Fibroblast of mammary gland (primary cell): Measurements from ENCODE around the gene ZNF641.

Experiments
- DNase-seq: peaks from one replicate; pipeline ENCODE4 v3.0.0-alpha.2; 2010; ENCODE audit warnings: low read depth
- H3K4me3 ChIP-seq: 2 replicates; pipeline ENCODE4 v1.5.1; 2011; ENCODE audit warnings: low read depth, mild to moderate bottlenecking, low read length, moderate library complexity; ENCODE audit not compliant: control insufficient read depth
- TF ChIP-seq, protein P1 (sequence below): conservative IDR thresholded peaks from 2 replicates; pipeline ENCODE4 v1.5.1; 2011; ENCODE audit warnings: low read depth, low read length, inconsistent platforms; ENCODE audit not compliant: control insufficient read depth, insufficient read depth

Gene ZNF641

GRCh38 chr12:48379794-48380193 lies 29.1 kb upstream of the ZNF641 start:
- H3K4me3 ChIP-seq: no peak overlapping the region
- DNase-seq: peak; percentile 50
- TF ChIP-seq, protein P1, sequence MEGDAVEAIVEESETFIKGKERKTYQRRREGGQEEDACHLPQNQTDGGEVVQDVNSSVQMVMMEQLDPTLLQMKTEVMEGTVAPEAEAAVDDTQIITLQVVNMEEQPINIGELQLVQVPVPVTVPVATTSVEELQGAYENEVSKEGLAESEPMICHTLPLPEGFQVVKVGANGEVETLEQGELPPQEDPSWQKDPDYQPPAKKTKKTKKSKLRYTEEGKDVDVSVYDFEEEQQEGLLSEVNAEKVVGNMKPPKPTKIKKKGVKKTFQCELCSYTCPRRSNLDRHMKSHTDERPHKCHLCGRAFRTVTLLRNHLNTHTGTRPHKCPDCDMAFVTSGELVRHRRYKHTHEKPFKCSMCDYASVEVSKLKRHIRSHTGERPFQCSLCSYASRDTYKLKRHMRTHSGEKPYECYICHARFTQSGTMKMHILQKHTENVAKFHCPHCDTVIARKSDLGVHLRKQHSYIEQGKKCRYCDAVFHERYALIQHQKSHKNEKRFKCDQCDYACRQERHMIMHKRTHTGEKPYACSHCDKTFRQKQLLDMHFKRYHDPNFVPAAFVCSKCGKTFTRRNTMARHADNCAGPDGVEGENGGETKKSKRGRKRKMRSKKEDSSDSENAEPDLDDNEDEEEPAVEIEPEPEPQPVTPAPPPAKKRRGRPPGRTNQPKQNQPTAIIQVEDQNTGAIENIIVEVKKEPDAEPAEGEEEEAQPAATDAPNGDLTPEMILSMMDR: no peak

DNA sequence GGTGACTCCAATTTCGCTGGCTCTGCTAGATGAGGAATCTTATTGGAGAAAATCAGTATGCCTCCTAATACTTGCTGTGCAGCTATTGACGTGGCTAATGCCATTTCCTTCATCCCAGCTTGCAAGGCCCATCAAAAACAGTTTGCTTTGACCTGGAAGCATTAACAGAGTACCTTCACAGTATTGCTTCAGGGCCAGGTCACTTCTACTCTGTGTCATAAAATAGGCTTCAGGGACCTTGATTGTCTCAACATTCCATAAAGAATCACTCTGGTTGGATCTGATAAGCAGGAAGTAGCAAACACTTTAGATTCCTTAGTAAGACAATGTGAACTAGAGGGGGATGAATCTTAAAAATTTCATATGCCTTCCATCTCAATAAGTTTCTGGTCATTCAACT lies 26.9 kb upstream of the ZNF641 start:
- DNase-seq: no peak
- H3K4me3 ChIP-seq: no peak overlapping the region
- TF ChIP-seq, protein P1: no peak

DNA sequence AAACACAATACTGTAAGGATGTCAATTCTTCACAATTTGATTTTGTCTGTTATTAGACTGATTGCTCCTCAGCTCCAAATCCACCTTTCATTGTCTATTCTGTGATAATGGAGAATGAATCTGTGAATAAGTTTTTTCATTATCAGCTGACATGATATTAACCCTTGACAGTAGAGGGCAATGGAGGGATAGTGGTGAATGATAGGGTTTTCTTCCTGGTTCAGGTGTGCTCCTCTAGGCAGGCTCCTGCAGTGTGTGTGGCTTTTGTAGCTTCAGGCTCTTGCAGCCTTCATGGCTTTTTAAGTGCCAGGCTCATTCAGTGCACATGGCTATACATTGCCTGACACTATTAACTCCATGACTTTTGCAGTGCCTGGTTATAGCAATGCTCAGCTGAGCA lies 23.4 kb upstream of the ZNF641 start:
- H3K4me3 ChIP-seq: no peak overlapping the region
- TF ChIP-seq, protein P1: no peak
- no peak for DNase-seq

DNA sequence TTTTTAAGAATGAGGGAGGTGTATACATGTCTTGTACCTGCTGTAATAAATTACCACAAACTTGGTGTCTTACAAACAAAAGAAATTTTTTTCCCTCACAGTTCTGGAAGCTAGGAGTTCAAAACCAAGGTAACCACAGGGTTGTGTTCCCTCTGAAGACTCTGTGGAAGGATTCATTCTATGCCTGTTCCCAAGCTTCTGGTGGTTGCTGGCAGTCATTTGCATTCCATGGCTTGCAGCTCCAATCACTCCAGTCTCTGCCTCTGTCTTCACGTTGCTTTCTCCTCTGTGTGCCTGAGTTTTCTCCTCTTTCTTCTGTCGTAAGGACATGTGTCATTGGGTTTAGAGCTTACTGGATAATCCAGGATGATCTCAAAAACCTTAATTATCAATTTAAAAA lies 15.4 kb upstream of the ZNF641 start:
- DNase-seq: no peak
- TF ChIP-seq, protein P1: no peak
- H3K4me3 ChIP-seq: no peak overlapping the region

DNA sequence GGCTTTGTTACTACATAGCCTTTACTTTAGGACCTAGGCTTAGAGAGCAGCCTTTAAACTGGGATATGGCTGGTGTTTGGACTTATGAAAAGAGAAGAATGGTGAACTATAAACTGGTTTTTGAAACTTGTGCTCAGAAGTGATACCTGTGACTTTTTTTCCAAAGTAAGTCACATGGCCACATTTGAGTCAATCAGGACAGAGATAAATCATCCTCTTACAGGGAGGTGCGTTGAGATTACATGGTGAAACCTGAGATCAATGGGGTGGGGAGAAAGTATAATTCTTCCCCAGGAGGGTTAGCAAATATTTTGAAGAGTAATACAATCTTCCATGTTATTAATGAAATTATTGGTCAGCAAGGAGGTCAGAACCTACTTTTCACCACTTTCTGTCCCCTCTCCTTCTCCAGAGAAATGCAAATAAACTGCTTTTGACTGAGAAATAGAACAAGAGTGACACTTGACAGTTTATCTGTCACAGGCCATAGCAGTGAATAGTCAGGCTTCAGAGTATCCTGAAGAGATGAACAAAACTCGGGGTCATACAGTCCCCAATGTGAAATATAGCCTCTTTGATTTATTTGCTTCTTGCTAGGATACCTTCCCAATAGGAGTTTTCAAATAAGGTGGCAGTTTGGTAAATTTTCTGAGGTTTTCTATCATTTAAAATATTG lies 11.1 kb upstream of the ZNF641 start:
- DNase-seq: no peak
- TF ChIP-seq, protein P1: no peak
- H3K4me3 ChIP-seq: no peak overlapping the region

DNA sequence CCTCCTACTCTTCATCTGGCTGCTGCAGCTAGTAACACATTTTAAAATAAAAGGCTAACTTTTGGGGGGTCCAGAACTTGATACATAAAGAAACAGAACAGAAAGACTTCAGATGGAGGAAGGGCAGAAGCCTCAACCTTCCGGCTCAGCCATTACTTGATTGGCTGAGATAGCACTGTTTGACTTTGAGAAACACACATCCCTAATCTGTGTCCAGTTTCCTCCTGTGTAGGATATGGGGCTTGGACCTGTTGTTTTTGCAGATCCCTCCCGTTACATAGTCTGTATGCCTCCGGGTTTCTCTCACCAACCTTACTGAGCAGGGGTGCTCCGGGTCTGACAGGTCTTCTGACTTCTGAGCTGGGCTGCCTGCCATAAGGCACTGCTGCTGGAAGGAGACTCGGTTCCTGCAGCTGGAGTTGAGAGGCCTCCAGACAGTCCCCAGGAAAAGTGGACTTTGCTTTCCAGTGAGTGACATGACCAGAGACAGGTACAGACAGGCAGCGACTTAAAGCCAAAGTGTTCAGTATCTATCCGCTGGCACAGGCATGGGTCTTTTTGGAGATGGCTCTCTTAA lies 8.3 kb upstream of the ZNF641 start:
- DNase-seq: no peak
- H3K4me3 ChIP-seq: no peak overlapping the region
- TF ChIP-seq, protein P1: no peak
